Kidney capillary endothelial cell (primary cell): ENCODE results near the gene LCMT2.
"Not testable (repeated sequence)": the region's sequence is repeated elsewhere in the genome, so short reads cannot be mapped to it uniquely, and the experiment has no call there.

Experiments used
- DNase-seq: peaks from one replicate; pipeline ENCODE4 v3.0.0-alpha.2; 2018; ENCODE audit warnings: low spot score

The LCMT2 gene

GRCh38 chr15:43316016-43316970, 14.1 kb downstream of the LCMT2 start:
- DNase-seq: no peak

- DNase-seq: no peak
These were observed 16.2 kb downstream of the LCMT2 start for GRCh38 chr15:43314171-43314570.

- no peak for DNase-seq
These were observed 18.0 kb downstream of the LCMT2 start for GRCh38 chr15:43312378-43312777.

GRCh38 chr15:43302205-43302817, 28.1 kb downstream of the LCMT2 start, which contains the start of gene TGM7:
TSS of gene TGM7 (minus strand) at chr15:43302255.
- no peak for DNase-seq

- DNase-seq: no peak
These were observed 30.5 kb downstream of the LCMT2 start for GRCh38 chr15:43299884-43300283.

GRCh38 chr15:43299411-43299810, 31.0 kb downstream of the LCMT2 start:
- no peak for DNase-seq

GRCh38 chr15:43294091-43294706, 36.2 kb downstream of the LCMT2 start:
- DNase-seq: no peak

GRCh38 chr15:43293432-43293831, 36.9 kb downstream of the LCMT2 start:
- DNase-seq: no peak

GRCh38 chr15:43292375-43293078, 37.8 kb downstream of the LCMT2 start:
- no peak for DNase-seq

- not testable (repeated sequence) for DNase-seq
These were observed 40.7 kb downstream of the LCMT2 start for GRCh38 chr15:43289656-43290055.

- no peak for DNase-seq
These were observed 43.1 kb downstream of the LCMT2 start for GRCh38 chr15:43287254-43287653.

GRCh38 chr15:43286074-43286473, 44.3 kb downstream of the LCMT2 start:
- DNase-seq: no peak

- peak; percentile 48 for DNase-seq
These were observed 44.8 kb downstream of the LCMT2 start for GRCh38 chr15:43285609-43286037.

- no peak for DNase-seq
These were observed 46.8 kb downstream of the LCMT2 start for GRCh38 chr15:43283526-43283925.

GRCh38 chr15:43281926-43282602, 48.3 kb downstream of the LCMT2 start:
- DNase-seq: no peak

- no peak for DNase-seq
These were observed 49.4 kb downstream of the LCMT2 start for GRCh38 chr15:43280996-43281395.

- no peak for DNase-seq
These were observed 50.9 kb downstream of the LCMT2 start for GRCh38 chr15:43279496-43279895.

GRCh38 chr15:43278869-43279268, 51.5 kb downstream of the LCMT2 start:
- DNase-seq: no peak

- DNase-seq: no peak
These were observed 52.5 kb downstream of the LCMT2 start for GRCh38 chr15:43277901-43278300.

- DNase-seq: no peak
These were observed 53.0 kb downstream of the LCMT2 start for GRCh38 chr15:43277231-43277823.

GRCh38 chr15:43276563-43277200, 53.7 kb downstream of the LCMT2 start:
- DNase-seq: no peak
